H1 (cell line): ENCODE data around the gene PHLDB3. TPM values are rescaled to one million over a fixed set of nuclear protein-coding genes. Genes with fewer than 3 reads are reported as not detected.

Experiments used
- CTCF ChIA-PET: fragments of 300-600 bp; sonication (Branson Sonifier 250); formaldehyde crosslinking; loops from one replicate; lab custom pipeline; 2021; ENCODE audit not compliant: partially characterized antibody; lab: Charles Lee
- POLR2A ChIA-PET: fragments of 300-600 bp; sonication (Branson Sonifier 250); formaldehyde crosslinking; loops from one replicate; lab custom pipeline; 2021; ENCODE audit warnings: inconsistent platforms; ENCODE audit not compliant: partially characterized antibody; lab: Charles Lee
- DNase-seq, 2 experiments: peaks; one replicate each; pipeline versions ENCODE4 v3.0.0 to v3.0.0-alpha.2; 2010 to 2022; ENCODE audit warnings: low spot score in 2 of 2, low read depth in 1 of 2, mixed read lengths in 1 of 2
- FAIRE-seq: peaks from 2 replicates; lab custom pipeline; 2011; peaks lifted over from hg19 to GRCh38; lab: Jason Lieb, UNC
- H2AFZ ChIP-seq: 2 replicates; pipeline ENCODE4 v1.8.1; 2012; ENCODE audit warnings: low read length, inconsistent platforms
- H2AK5ac ChIP-seq: 2 replicates; pipeline ENCODE4 v1.6.1; 2013; ENCODE audit warnings: low read depth, low read length
- H2BK120ac ChIP-seq: replicated peaks from 2 replicates; pipeline ENCODE3; 2013; ENCODE audit warnings: low read depth, low read length, inconsistent platforms
- H2BK12ac ChIP-seq: 2 replicates; pipeline ENCODE4 v1.6.1; 2013; ENCODE audit warnings: low read depth, low read length
- H2BK15ac ChIP-seq: 2 replicates; pipeline ENCODE4 v1.6.1; 2013; ENCODE audit warnings: low read length
- H2BK20ac ChIP-seq: 2 replicates; pipeline ENCODE4 v1.6.1; 2013; ENCODE audit warnings: low read length
- H2BK5ac ChIP-seq: 2 replicates; pipeline ENCODE4 v1.6.1; 2013; ENCODE audit warnings: low read depth, low read length
- H3K14ac ChIP-seq: 2 replicates; pipeline ENCODE4 v1.6.1; 2013; ENCODE audit warnings: inconsistent platforms; ENCODE audit not compliant: insufficient read length
- H3K18ac ChIP-seq: 2 replicates; pipeline ENCODE4 v1.6.1; 2013; ENCODE audit warnings: low read length; ENCODE audit errors: extremely low read depth
- H3K23ac ChIP-seq: 2 replicates; pipeline ENCODE4 v1.6.1; 2013; ENCODE audit warnings: inconsistent platforms; ENCODE audit not compliant: insufficient read length
- H3K23me2 ChIP-seq: 2 replicates; pipeline ENCODE4 v1.6.1; 2013; ENCODE audit warnings: low read depth, low read length
- H3K27ac ChIP-seq: 2 replicates; pipeline ENCODE4 v1.6.1; 2011; ENCODE audit warnings: low read depth, low read length, inconsistent platforms
- H3K27me3 ChIP-seq, 4 experiments: replicated peaks in 1 of 4; 1 replicate in 1 of 4; 2 replicates in 3 of 4; pipeline versions ENCODE4 v1.6.1 to v1.8.1; 2011 to 2013; ENCODE audit warnings: low read length in 3 of 4, mild to moderate bottlenecking in 3 of 4, inconsistent platforms in 2 of 4, mixed read lengths in 2 of 4, moderate library complexity in 1 of 4; ENCODE audit not compliant: control insufficient read depth in 3 of 4, insufficient read depth in 3 of 4; ENCODE audit errors: extremely low read depth in 1 of 4
- H3K36me3 ChIP-seq, 4 experiments: 2 replicates each; pipeline versions ENCODE4 v1.6.1 to v1.8.1; 2011 to 2013; ENCODE audit warnings: mild to moderate bottlenecking in 4 of 4, low read length in 3 of 4, moderate library complexity in 2 of 4, control low read depth in 1 of 4, inconsistent platforms in 1 of 4; ENCODE audit not compliant: insufficient read depth in 4 of 4, control insufficient read depth in 2 of 4
- H3K4ac ChIP-seq: replicated peaks from 2 replicates; pipeline ENCODE3; 2013; ENCODE audit warnings: low read length, low read depth, mixed read lengths, inconsistent platforms; ENCODE audit not compliant: insufficient read length
- H3K4me1 ChIP-seq, 4 experiments: replicated peaks in 1 of 4; 1 replicate in 1 of 4; 2 replicates in 3 of 4; pipeline versions ENCODE4 v1.6.1 to v1.8.1; 2011 to 2013; ENCODE audit warnings: low read length in 3 of 4, inconsistent platforms in 2 of 4, mixed read lengths in 1 of 4; ENCODE audit not compliant: insufficient read depth in 4 of 4, control insufficient read depth in 3 of 4
- H3K4me2 ChIP-seq, 2 experiments: 2 replicates each; pipeline versions ENCODE4 v1.6.1 to v1.8.1; 2011 to 2013; ENCODE audit warnings: low read depth in 2 of 2, low read length in 2 of 2, control low read depth in 1 of 2, inconsistent platforms in 1 of 2, mild to moderate bottlenecking in 1 of 2; ENCODE audit not compliant: insufficient read depth in 1 of 2
- H3K4me3 ChIP-seq, 4 experiments: fragments of 200-600, 300-600 bp in 1 of 4; sonication (generic), shearing (Covaris generic), sonication (Bioruptor Twin) in 1 of 4; 2 replicates each; pipeline versions ENCODE4 v1.5.1 to v1.8.1; 2011 to 2016; ENCODE audit warnings: low read length in 4 of 4, low read depth in 3 of 4, control low read depth in 2 of 4, inconsistent platforms in 2 of 4, mild to moderate bottlenecking in 2 of 4, mixed read lengths in 1 of 4, moderate library complexity in 1 of 4; ENCODE audit not compliant: insufficient read depth in 2 of 4; ENCODE audit errors: extremely low read depth in 1 of 4
- H3K56ac ChIP-seq: replicated peaks from 2 replicates; pipeline ENCODE3; 2013; ENCODE audit warnings: low read depth, mild to moderate bottlenecking, mixed read lengths, low read length, inconsistent platforms; ENCODE audit not compliant: insufficient read length
- H3K79me1 ChIP-seq: 2 replicates; pipeline ENCODE4 v1.6.1; 2013; ENCODE audit warnings: low read depth, low read length, control low read depth
- H3K79me2 ChIP-seq, 2 experiments: 2 replicates each; pipeline versions ENCODE4 v1.6.1 to v1.8.1; 2012 to 2013; ENCODE audit warnings: low read length in 2 of 2, mild to moderate bottlenecking in 2 of 2, inconsistent platforms in 1 of 2; ENCODE audit not compliant: insufficient read depth in 2 of 2, control insufficient read depth in 1 of 2
- H3K9ac ChIP-seq, 4 experiments: replicated peaks in 1 of 4; 1 replicate in 1 of 4; 2 replicates in 3 of 4; pipeline versions ENCODE4 v1.6.1 to v1.8.1; 2011 to 2013; ENCODE audit warnings: low read depth in 3 of 4, low read length in 3 of 4, control low read depth in 2 of 4, mild to moderate bottlenecking in 2 of 4, moderate library complexity in 2 of 4, inconsistent platforms in 1 of 4; ENCODE audit errors: extremely low read depth in 1 of 4
- H3K9me3 ChIP-seq, 2 experiments: 2 replicates each; pipeline versions ENCODE4 v1.6.1 to v1.8.1; 2012 to 2013; ENCODE audit warnings: mild to moderate bottlenecking in 2 of 2, moderate library complexity in 2 of 2, control low read depth in 1 of 2, inconsistent platforms in 1 of 2, low read depth in 1 of 2, low read length in 1 of 2, mixed read lengths in 1 of 2; ENCODE audit not compliant: insufficient read depth in 2 of 2
- H4K20me1 ChIP-seq, 2 experiments: replicated peaks in 1 of 2; 2 replicates each; pipeline versions ENCODE3 to v1.8.1; 2011 to 2013; ENCODE audit warnings: inconsistent platforms in 2 of 2, low read length in 2 of 2, mild to moderate bottlenecking in 1 of 2; ENCODE audit not compliant: insufficient read depth in 2 of 2, control insufficient read depth in 1 of 2
- H4K5ac ChIP-seq: 2 replicates; pipeline ENCODE4 v1.6.1; 2013; ENCODE audit warnings: low read length, low read depth, mixed read lengths, inconsistent platforms; ENCODE audit not compliant: insufficient read length
- H4K8ac ChIP-seq: 2 replicates; pipeline ENCODE4 v1.8.0; 2013; ENCODE audit warnings: mild to moderate bottlenecking, moderate library complexity, low read length, inconsistent platforms; ENCODE audit not compliant: insufficient read depth; ENCODE audit errors: extremely low read depth
- H4K91ac ChIP-seq: replicated peaks from 2 replicates; pipeline ENCODE3; 2013; ENCODE audit warnings: low read length, mixed read lengths, inconsistent platforms; ENCODE audit not compliant: insufficient read length
- BCL11A ChIP-seq, 2 experiments: IDR thresholded peaks; one replicate each; pipeline ENCODE4 v1.6.1; 2011; ENCODE audit warnings: low read depth in 2 of 2, low read length in 2 of 2, mild to moderate bottlenecking in 2 of 2
- CHD1 ChIP-seq: IDR thresholded peaks from 2 replicates; pipeline ENCODE4 v1.6.1; 2012; ENCODE audit warnings: low read depth, low read length, improper control_type of control experiment
- YY1 ChIP-seq: IDR thresholded peaks from 2 replicates; pipeline ENCODE4 v1.6.1; 2011; ENCODE audit warnings: low read depth, mild to moderate bottlenecking, low read length
- ZNF274 ChIP-seq: IDR thresholded peaks from 2 replicates; pipeline ENCODE4 v1.7.0; 2012; ENCODE audit warnings: low read length, borderline replicate concordance; ENCODE audit errors: extremely low read depth
- WGBS, 2 experiments: shearing (Covaris generic) in 1 of 2; methylation state at CpG; one replicate each; pipeline versions ENCODE4 v1.1.6 to v1.1.7; 2013 to 2015; ENCODE audit warnings: low lambda C conversion rate in 2 of 2, mixed read lengths in 2 of 2, inconsistent platforms in 1 of 2, low coverage in 1 of 2, missing lambda C conversion rate in 1 of 2; ENCODE audit not compliant: insufficient replicate concordance in 2 of 2, insufficient coverage in 1 of 2, insufficient read length in 1 of 2; ENCODE audit errors: extremely low coverage in 1 of 2, missing lambda C conversion rate in 1 of 2; 5-methylcytosine and 5-hydroxymethylcytosine counted together
- polyA plus RNA-seq, 7 experiments: library from polyadenylated mRNA; depleted of rRNA in 3 of 7; stranded (reverse) in 5 of 7; unstranded in 2 of 7; fragments of >200 nt in 5 of 7; fragments of 200-250 nt in 2 of 7; gene quantifications; 1 replicate in 5 of 7; 2 replicates in 1 of 7; 4 replicates in 1 of 7; pipeline versions ENCODE4 v1.2.1 to v1.2.3, GENCODE V29; 2011 to 2013; ENCODE audit warnings: missing spikeins in 2 of 7, mixed read lengths in 2 of 7
- total RNA-seq: library from RNA; stranded (reverse); fragmentation: NEBNext Ultra II Directional; extraction: Animal tissue kit (Norgen Biotek cat#: 25700); gene quantifications from 2 replicates; pipeline ENCODE4 v1.2.1, GENCODE V29; 2021

Gene PHLDB3
- total and polyA plus RNA-seq, 2 of the 8 experiments (the other 6 are each of a cell fraction or from before 2014, with no cell fraction given), result 4.0 to 8.5 TPM

GRCh38 chr19:43518051-43518450 is 13.5 kb upstream of the PHLDB3 start:
- no peak overlapping the region for H2AK5ac ChIP-seq
- DNase-seq (no peak), FAIRE-seq (no peak)
- H3K27me3 ChIP-seq, result no peaks in the 10 kb centered on the region
- no peak overlapping the region for H4K8ac ChIP-seq
- 75% methylated on average over 4 of the region's 4 CpGs; no CpG with 5 or more reads in 1 of the 2 experiments for WGBS, 2 experiments
- no peak overlapping the region for H3K18ac ChIP-seq
- no peak overlapping the region for H3K4me2 ChIP-seq
- H3K79me2 ChIP-seq, result no peaks in the 10 kb centered on the region
- H2BK12ac ChIP-seq, result no peak overlapping the region
- H3K27ac ChIP-seq, result no peak overlapping the region
- no peaks in the 10 kb centered on the region for H3K79me1 ChIP-seq
- no peak overlapping the region for H2BK120ac ChIP-seq
- H3K56ac ChIP-seq, result no peak overlapping the region
- no peak overlapping the region for H2BK15ac ChIP-seq
- H3K4me3 ChIP-seq, result no peak overlapping the region
- no peaks in the 10 kb centered on the region for H3K36me3 ChIP-seq
- H2BK5ac ChIP-seq, result no peak overlapping the region
- no peak overlapping the region for H4K91ac ChIP-seq
- H3K9me3 ChIP-seq, result no peaks in the 10 kb centered on the region
- TF ChIP-seq BCL11A (IDR thresholded peaks at IDR 0.05; ENCODE audit: low read depth in 2 of 2, low read length in 2 of 2) (no peak), ZNF274 (no peak), CHD1 (no peak), YY1 (no peak)
- H3K23ac ChIP-seq, result no peak overlapping the region
- H3K4me1 ChIP-seq, result no peaks in the 10 kb centered on the region
- no peaks in the 10 kb centered on the region for H3K23me2 ChIP-seq
- ChIA-PET CTCF (interaction anchor here (0.6 to 10.0 kb wide), 12 partner anchors 10 to 1687 kb away, joined by 3 to 192 read pairs (median 6); partner anchors contain the start of gene PHLDB3), POLR2A (no interaction called here)
- no peak overlapping the region for H2BK20ac ChIP-seq
- no peak overlapping the region for H3K14ac ChIP-seq
- H3K4ac ChIP-seq, result no peak overlapping the region
- no peak overlapping the region for H4K5ac ChIP-seq
- H4K20me1 ChIP-seq, result peaks cover 0 to 1% of the 10 kb centered on the region in 2 experiments
- no peak overlapping the region for H3K9ac ChIP-seq
- no peak overlapping the region for H2AFZ ChIP-seq
